Stimulated activated CD8-positive, alpha-beta memory T cell treated with anti-CD3 and anti-CD28 coated beads, Interleukin-4, amount 100 ng/mL, for 24 hours (primary cell): Measurements from ENCODE around the gene VASN.
"Not testable (repeated sequence)": the region's sequence is repeated elsewhere in the genome, so short reads cannot be mapped to it uniquely, and the experiment has no call there.

Experiments
- DNase-seq: peaks from one replicate; pipeline ENCODE4 v3.0.0-alpha.2; 2020; ENCODE audit warnings: low read depth

The VASN gene

GRCh38 chr16:4337540-4338088 lies 34.0 kb upstream of the VASN start:
- no peak for DNase-seq

GRCh38 chr16:4338125-4338582 lies 33.5 kb upstream of the VASN start:
- no peak for DNase-seq

- no peak for DNase-seq
Observed at GRCh38 chr16:4338712-4339299, 32.8 kb upstream of the VASN start.

- DNase-seq: no peak
Observed at GRCh38 chr16:4339455-4339854, 32.2 kb upstream of the VASN start.

- DNase-seq: no peak
Observed at GRCh38 chr16:4339909-4340308, 31.7 kb upstream of the VASN start.

- no peak for DNase-seq
Observed at GRCh38 chr16:4340443-4340842, 31.2 kb upstream of the VASN start.

GRCh38 chr16:4341250-4341649 lies 30.4 kb upstream of the VASN start:
- DNase-seq: no peak

GRCh38 chr16:4342866-4343744 lies 28.5 kb upstream of the VASN start:
- DNase-seq: no peak

- not testable (repeated sequence) for DNase-seq
Observed at GRCh38 chr16:4344300-4344982, 27.2 kb upstream of the VASN start.

- no peak for DNase-seq
Observed at GRCh38 chr16:4344983-4345835, 26.4 kb upstream of the VASN start.

GRCh38 chr16:4345836-4346781 lies 25.5 kb upstream of the VASN start:
- no peak for DNase-seq

GRCh38 chr16:4347010-4347409 lies 24.6 kb upstream of the VASN start:
- DNase-seq: no peak

GRCh38 chr16:4347765-4348509 lies 23.7 kb upstream of the VASN start:
- no peak for DNase-seq

GRCh38 chr16:4349332-4349731 lies 22.3 kb upstream of the VASN start:
- no peak for DNase-seq

GRCh38 chr16:4350365-4350786 lies 21.3 kb upstream of the VASN start:
- DNase-seq: no peak

GRCh38 chr16:4350787-4351659 lies 20.6 kb upstream of the VASN start, which contains the start of gene PAM16:
TSS of gene PAM16 (minus strand) at chr16:4351321. CDS start at chr16:4351234, 87 bp downstream.
- peak; percentile 99 for DNase-seq

GRCh38 chr16:4351880-4352279 lies 19.8 kb upstream of the VASN start:
- no peak for DNase-seq

- no peak for DNase-seq
Observed at GRCh38 chr16:4352843-4353242, 18.8 kb upstream of the VASN start.

- no peak for DNase-seq
Observed at GRCh38 chr16:4353675-4354074, 18.0 kb upstream of the VASN start.
